Measurements from ENCODE around the gene SIRT3.
A peak's percentile ranks its signal among the peaks of the same experiment; 100 is the strongest.

Gene SIRT3

DNA sequence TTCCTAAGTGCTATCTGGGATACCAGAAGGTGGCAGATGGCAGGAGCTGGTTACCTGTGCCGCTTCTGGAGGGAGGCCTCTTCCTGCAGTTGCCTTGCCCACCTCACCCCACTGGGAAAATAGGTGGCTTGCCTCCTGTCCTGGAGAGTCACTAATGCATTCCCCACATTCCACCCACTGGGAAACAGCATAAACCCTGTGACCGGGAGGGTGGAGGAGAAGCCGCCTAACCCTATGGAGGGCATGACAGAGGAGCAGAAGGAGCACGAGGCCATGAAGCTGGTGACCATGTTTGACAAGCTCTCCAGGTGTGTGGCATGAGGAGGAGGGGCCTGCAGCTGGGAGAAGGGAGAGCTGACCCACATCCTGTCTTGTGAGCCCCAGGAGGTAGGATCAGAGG, 23.0 kb downstream of the SIRT3 start:
- DNase-seq, result no peak

DNA sequence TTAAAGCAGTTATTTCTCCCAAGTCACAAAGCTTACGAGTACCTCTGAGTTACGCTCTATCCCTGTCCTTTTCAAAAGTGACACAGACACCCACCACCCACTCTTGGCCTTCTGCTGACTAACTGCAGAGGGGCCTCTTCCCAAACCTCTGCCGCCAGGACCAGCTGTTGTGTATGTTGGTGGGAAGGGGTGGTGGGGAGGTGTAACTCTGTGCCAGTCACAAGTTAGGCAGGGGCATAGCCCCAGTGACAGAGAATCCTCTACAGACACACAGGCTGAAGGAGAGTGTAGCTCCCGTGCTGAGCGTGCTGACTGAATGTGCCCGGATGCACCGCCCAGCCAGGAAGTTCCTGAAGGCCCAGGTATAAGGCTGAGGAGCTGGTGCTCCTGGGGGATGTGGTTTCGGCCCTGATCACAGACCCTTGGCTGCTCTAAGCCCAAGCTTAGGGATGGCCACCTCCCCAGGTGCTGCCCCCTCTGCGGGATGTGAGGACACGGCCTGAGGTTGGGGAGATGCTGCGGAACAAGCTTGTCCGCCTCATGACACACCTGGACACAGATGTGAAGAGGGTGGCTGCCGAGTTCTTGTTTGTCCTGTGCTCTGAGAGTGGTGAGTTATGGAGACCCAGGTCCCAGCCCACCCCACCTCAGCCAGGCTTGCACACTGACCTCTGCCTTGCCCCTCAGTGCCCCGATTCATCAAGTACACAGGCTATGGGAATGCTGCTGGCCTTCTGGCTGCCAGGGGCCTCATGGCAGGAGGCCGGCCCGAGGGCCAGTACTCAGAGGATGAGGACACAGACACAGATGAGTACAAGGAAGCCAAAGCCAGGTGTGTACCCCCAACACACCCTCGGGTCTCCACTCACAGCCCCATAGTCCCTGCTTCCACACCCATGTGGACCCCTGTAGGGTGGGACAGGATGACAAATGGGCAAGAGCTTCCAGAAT, 23.7 kb downstream of the SIRT3 start:
- DNase-seq, result no peak

DNA sequence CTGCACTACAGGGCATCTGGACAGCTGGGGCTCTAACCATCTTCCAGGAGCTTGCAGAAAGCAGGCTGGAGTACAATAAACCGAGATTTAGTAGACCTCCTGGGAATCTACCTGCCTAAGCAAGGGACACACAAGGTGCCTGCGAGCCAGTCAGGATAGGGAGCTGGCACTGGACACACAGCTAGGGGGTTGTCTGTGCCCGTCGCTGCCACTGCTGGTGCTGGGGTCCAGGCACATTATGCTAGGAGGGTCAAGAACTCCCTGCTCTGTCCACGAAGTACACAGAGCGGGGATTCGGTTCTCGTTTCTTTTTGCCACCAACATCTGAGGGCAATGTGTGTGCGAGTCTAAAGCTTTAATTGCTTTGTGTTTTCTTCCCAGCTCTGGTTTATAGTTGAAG, 24.4 kb downstream of the SIRT3 start:
- DNase-seq, result no peak

DNA sequence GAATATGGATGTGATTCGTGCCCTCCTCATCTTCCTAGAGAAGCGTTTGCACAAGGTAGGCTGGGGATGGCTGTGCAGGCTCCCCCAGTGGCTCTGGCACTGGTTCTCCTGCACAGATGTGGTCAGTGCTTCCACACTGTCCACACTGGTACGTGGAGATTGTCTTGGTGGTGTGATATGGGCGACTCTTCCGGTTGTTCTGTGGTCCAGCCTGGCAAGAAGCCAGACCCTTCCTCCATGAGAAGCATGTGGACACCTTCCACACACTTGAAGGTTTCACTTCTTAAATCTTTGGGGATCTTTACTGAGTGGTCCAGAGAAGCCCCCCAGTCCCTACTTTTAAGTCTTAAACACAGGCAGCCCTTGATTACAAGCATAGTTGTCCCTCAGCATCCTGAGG, 24.8 kb downstream of the SIRT3 start:
- DNase-seq, result no peak

DNA sequence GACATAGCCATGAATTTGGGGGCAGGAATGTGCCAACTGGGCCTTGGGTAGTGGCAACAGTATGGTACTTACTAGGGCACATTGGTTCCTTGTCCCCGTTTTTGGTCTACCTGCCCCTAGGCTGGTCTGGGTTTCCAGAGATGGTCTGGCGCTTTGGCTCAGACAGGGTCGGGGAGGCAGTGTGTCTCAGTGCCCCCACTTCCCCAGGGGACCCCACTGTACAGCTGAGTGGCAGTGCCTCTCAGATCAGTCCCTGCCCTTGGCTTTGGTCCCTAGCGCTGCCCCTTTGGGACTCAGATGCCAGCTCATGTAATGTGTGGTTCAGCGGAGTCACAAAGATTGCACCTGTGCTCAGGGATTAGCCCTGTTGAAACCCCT, 25.4 kb downstream of the SIRT3 start:
- DNase-seq, result no peak

DNA sequence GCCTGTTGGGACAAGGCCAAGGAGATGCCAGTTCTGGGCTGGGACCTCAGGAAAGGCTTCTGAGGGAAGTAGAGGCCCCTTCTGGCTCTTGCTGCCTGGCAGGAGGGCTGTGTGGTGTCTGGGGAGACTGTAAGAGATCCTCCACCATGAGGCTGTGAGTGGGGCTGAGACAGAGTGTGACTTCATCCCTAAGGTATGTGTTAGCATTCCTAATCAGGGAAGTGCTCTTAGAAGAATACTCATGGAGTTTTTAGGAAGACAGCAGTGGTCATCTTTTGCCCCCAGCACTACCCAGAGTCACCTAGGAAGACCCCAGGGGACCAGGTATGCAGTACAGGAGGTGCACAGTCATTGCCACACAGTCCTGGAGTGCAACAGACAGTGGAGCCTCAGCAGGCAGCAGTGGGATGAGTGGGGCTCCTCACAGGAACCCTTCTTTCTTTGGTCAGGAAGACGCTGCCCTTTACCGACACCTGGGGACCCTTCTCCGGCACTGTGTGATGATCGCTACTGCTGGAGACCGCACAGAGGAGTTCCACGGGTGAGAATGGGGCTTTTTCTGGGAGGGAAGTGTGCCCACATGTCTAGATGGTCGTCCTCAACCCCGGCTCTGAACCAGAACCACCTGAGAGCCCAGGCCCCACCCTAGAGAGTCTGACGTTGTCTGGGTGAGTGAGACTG, 25.9 kb downstream of the SIRT3 start:
- DNase-seq, result peak; percentile 87

DNA sequence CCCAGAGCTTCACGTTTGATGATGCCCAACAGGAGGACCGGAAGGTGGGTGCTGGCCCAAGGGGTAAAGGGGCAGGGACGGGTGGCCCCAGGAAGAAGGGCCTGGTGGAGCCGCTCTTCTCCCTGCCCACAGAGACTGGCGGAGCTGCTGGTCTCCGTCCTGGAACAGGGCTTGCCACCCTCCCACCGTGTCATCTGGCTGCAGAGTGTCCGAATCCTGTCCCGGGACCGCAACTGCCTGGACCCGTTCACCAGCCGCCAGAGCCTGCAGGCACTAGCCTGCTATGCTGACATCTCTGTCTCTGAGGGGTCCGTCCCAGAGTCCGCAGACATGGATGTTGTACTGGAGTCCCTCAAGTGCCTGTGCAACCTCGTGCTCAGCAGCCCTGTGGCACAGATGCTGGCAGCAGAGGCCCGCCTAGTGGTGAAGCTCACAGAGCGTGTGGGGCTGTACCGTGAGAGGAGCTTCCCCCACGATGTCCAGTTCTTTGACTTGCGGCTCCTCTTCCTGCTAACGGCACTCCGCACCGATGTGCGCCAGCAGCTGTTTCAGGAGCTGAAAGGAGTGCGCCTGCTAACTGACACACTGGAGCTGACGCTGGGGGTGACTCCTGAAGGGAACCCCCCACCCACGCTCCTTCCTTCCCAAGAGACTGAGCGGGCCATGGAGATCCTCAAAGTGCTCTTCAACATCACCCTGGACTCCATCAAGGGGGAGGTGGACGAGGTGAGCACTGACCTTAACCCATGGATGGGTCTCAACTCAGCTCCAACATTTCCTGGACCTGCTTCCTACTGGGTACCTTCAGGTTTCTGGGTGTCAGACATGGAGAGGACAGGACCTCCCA, 26.6 kb downstream of the SIRT3 start:
- peak; percentile 13 for DNase-seq

DNA sequence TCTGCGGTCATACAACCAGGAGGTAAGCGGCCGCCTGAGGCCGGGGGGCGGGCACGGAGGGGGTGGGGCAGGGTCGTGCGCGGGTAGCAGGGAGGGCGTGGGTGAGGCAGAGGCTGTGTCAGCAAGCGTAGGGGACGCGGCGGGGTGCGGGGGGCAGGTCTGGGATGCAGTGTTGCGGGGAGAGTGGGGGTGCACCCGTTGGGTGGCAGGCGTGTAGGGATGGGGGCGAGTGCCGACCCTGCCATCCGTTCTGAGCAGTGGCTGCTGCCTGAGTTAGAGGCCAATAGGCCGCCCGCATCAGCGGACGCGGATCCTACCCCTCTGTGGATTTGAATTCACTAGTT, 27.3 kb downstream of the SIRT3 start:
- no peak for DNase-seq

DNA sequence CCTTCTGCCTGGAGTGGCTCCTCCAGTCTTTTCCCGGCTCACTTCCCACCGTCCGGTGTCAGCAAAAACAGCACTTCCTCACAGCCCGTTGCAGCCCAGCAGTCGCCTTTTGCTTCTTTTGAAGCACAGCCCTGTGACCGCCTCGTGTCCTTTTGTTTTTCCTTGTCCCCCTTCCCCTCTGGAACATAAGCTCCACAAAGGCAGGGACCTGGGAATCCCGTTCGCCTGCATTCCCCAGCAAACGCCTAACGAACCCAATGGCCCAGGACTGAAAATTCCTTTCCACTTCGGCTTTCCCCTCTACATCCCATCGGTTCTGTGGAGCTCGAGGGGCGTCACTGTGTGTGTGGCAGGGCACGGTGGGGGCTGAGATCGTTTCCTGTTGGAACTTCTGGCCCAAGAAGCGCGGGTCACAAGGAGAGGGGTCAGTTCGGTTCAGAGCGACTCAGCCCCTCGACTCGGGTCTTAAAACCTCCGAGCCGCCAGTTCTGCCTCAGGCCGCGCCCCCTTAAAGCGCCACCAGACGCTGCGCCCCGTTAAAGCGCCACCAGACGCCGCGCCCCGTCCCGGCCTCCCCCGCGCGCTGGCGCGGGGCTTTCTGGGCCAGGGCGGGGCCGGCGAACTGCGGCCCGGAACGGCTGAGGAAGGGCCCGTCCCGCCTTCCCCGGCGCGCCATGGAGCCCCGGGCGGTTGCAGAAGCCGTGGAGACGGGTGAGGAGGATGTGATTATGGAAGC, 27.8 kb downstream of the SIRT3 start:
- DNase-seq, result peak; percentile 77

DNA sequence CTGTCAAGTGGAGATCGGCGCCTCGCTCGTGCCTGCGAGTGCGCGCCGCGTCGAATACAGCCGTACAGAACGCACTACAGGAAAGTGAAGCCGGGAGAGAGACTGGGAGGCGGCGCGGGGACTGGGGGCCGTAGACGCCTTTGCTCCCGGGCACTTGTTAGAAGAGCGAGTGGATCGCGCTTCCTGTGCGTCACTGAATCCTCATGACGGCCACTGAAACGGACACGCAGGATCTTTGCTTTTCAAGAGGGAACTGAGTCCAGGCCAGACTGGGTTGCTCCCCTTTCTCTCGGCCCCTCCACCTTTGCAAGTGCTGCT, 28.3 kb downstream of the SIRT3 start:
- DNase-seq, result peak; percentile 31

DNA sequence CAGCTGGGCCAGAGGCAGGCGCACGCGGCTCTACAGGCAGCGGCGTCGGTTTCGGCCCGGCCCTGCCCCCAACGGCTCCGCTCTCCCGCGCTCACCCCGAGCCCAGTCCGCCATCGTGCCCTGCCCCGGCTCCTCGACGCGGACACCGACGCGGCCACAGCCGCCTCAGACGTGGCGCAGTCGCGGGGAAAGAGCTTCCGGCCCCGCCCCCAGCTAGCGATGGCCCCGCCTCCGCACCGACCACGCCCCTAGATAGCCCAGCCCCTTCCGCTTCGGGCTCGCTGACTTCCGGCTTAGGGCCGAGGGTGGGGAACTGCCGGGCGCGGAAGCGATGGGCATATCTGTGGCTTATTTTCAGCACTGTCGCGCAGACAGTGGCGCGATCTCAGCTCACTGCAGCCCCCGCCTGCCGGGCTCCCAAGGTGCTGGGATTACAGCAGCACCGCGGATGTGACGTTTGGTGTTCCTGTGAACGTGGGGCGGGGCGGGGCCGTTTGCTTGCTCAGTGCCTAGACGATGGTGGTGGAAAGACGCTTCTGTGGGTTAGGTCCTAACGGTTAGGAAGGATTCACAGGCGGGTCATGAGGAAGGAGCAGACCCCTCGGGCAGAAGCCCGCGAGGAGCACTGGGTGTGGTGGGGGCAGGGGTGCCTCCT, 28.8 kb downstream of the SIRT3 start, which contains the start of the genes BET1L and RIC8A:
Gene BET1L, minus strand, starts transcription at position 192 of the 655 bp plus-strand sequence. Its CDS starts 78 bp downstream, at position 114.
Gene RIC8A, plus strand, starts transcription at position 501 of the 655 bp plus-strand sequence. CDS start 1,147 bp downstream, outside the sequence.
- DNase-seq, result peak; percentile 99

DNA sequence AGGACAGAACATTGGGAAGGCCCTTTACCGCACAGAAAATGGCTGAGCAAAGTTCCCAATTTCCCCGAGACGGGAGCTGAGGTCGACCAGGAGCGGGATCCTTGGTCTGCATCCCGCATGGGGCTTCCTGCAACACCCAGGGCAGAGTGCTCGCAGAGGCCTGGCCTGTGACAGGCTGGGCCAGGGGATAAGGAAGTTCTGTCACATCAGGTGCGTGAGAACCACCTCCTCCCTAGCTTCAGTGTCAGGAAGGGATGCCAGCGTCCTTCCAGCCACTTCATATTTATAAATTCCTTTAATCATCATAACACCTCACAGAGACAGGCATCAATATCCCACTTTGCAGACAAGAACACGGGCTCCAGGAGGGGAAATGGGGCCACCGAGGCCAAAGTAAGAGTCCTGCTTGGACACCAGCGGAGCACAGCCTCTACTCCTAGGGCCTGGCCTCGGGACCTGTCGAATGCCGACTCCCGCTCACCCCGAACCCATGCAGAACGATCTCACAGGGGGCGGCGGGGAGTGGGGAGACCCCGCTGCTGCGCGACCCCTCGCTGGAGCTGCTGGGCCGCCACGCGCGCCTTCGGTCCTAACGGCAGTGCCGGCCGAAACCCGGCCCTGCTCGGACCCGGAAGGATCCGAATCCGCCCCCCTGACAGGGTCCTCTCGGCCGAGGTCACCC, 29.5 kb downstream of the SIRT3 start:
- no peak for DNase-seq

DNA sequence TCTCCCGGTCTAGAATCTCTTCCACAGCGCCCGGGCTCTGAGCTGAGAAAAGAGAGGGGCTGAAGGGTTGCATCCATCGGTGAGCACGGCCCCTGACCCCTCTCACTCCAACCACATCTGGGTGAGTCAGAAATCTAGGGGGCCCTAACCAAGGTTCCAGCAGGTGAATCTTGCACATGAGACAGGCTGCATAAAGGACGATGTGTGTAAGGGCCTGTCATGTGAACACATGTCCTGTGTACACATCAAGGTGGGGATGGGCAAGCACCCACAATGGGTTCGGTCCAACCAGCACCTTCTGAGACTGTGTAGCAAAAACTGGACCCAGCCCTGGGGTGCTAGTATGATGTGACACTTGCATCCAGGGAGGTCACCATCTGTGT, 30.1 kb downstream of the SIRT3 start:
- DNase-seq, result no peak

DNA sequence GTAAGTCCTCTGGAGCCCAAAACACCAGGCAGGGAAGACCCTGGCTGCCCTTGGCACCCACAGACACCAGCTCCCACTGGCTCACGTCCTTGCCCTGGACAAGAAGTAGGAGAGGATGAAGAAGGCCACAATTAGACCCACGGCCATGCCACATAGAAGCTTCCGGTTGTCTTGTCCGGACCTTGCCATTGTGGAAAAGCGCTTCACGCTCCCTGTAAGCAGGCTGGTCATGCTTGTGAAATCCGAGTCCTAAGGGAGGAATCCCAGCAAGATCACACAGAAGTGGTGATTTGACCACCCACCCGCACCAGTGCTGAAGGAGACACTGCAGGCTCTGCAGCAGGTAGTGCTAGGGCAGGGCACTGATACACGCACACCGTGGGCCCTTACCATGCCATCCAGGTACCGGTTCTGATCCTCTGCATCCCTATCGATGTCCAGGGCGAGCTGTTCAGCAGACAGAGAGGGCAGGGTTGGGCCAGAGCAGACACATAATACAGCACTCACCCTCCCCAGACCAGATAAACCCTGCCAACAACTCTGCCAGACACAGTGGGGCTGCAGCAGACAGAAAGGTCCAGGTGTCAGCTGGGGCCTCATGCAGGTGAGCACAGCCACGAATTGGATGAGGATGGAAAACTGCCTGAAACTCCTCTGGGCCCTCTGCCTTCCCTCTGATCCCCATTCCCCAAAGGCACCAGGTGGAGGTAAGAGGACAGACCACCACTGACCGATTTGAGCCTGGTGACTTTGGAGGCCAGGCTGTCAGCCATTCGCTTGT, 30.7 kb downstream of the SIRT3 start:
- DNase-seq, result no peak

DNA sequence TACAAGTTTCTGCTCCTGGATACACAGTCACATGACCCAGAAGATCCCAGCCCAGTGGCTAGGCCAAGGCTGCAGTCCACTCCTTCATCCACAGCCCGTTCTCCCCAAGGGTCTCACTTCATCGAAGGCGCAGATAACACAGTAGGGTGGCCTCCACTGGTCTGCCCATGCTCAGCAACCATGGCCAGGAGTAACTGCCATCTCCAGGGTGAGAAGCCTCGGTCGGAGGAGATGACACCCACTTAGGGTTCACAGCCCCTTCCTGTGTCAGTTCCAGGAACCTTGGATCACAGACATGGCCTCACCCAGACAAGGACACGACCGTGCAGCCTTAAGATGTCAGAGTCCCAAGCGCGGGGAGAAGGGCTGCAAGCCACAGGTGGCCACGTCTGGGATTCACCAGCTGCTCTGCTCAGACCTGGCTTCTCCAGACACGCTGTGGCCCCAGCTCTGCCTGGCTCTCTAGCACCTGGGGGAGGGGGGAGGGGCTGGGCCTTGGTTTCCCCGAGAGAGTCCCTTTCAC, 31.5 kb downstream of the SIRT3 start:
- no peak for DNase-seq

DNA sequence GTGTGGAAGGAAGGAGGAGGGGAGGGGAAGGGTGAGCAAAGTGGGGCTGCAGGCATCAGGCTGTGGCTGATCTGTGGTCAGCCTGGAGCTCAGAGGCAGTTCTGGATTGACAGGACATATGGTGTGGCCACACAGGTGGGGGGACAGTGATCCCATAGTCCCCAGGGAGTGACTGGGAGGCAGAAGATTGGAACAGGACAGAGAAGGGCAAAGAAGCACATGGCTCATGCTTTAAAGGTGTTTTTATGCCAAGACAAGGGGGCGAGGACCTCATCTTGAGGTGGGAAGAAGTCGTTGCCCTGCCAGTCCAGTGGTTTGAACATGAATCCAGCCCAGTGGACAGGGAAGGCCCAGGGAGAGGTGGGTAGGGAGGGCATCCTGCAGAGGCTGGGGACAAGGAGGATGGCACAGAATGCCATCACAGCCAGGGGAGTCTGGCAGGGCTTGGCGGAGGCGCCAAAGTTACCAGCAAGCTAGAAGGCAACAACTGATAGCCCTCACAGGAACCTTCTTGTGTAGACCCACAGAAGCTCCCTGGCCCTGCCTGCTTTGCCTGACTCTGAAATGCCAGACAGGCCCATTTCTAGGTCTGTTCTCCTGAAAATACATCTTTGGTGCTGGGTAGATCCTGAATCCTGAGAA, 32.1 kb downstream of the SIRT3 start:
- DNase-seq, result no peak

DNA sequence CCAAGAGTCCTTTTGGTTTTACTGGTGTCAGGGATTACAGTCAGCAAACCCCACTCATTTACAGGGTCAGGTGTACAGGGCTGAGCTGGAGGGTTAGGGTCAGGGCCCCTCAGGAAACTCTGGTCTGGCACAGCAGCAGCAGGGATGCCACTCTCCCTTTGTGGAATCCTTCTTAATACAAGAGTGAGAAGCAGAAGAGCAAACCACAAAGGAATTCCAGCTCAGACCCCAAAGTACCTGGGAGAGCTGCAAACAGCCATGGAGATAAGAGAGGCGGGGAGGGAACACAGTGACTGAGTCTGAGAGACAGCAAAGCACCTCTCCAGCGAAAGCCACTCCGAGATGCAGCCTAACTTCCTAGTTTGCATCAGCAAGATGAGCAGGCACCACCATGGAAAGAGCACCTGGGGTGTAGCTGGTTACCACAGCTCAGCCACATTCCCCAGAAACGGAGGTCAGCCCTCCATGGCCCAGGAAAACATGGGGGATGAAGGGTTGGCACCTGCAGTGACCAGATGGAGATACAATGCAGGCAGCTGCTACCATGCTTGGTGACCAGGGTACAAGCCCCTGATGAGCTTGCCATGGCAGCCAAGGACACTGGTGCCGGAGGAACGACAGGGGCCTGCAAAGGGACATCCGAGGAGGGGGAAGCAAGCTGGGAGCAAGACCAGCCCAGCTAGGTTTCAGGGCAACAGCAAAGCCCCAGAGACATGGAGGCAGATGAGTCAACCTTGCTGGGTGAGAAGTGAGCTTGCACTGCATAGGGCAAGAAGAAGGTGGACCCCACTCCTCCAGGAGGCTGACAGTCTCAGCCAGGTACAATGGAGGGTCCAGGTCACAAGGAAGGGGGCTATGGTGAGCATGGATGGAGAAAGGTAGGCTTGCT, 32.8 kb downstream of the SIRT3 start:
- DNase-seq, result no peak

DNA sequence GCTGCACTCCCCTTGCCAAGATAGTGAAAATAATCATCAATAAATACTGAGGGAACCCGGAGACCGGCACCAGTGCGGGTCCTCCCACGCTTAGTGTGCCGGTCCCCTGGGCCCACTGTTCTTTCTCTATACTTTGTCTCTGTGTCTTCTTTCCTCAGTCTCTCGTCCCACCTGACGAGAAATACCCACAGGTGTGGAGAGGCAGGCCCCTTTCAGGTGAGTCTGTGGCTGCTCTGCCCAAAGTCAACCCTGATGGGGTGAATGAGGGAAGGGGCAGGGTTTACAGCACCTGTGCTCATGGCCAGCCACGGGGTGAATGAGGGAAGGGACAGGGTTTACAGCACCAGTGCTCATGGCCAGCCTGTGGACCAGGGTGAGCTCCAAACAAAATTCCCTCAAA, 33.7 kb downstream of the SIRT3 start:
- DNase-seq, result no peak

DNA sequence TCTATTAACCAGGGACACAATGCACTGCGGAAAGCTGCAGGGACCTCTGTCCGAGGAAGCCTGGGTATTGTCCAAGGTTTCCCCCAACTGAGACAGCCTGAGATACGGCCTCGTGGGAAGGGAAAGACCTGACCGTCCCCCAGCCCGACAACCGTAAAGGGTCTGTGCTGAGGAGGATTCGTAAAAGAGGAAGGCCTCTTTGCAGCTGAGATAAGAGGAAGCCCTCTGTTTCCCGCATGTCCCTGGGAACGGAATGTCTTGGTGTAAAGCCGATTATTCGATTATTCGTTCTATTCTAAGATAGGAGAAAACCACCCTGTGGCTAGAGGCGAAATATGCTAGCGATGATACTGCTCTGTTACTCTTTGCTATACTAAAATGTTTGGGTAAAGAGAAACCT, 34.2 kb downstream of the SIRT3 start:
- no peak for DNase-seq

All from fibroblast of skin of scalp (primary cell).